ENCODE measurements around the gene PLAGL2.
"Not testable (repeated sequence)": the region's sequence is repeated elsewhere in the genome, so short reads cannot be mapped to it uniquely, and the experiment has no call there.

The PLAGL2 gene

GRCh38 chr20:32207626-32208498, at the start of gene PLAGL2, which contains the start of gene POFUT1:
Gene PLAGL2, minus strand, starts transcription at chr20:32207743. Its CDS starts 5,565 bp downstream, at chr20:32202178.
Gene POFUT1, plus strand, starts transcription at chr20:32207880. Its CDS starts 62 bp downstream, at chr20:32207942.
- peak; percentile 81 to 92 (median 85) for DNase-seq (ENCODE audit: low read depth in 3 of 3)

- DNase-seq (ENCODE audit: low read depth in 3 of 3): peak; percentile 71 to 84 (median 78)
These were observed 44.6 kb upstream of the PLAGL2 start for GRCh38 chr20:32252189-32252588.

GRCh38 chr20:32251470-32251869, 43.9 kb upstream of the PLAGL2 start:
- DNase-seq (ENCODE audit: low read depth in 3 of 3): no peak

GRCh38 chr20:32249030-32249738, 41.6 kb upstream of the PLAGL2 start:
- DNase-seq (ENCODE audit: low read depth in 3 of 3): no peak

- no peak for DNase-seq (ENCODE audit: low read depth in 3 of 3)
These were observed 40.5 kb upstream of the PLAGL2 start for GRCh38 chr20:32248043-32248442.

- not testable (repeated sequence) for DNase-seq (ENCODE audit: low read depth in 3 of 3)
These were observed 38.7 kb upstream of the PLAGL2 start for GRCh38 chr20:32246208-32246607.

GRCh38 chr20:32244959-32245358, 37.4 kb upstream of the PLAGL2 start:
- no peak for DNase-seq (ENCODE audit: low read depth in 3 of 3)

GRCh38 chr20:32244150-32244823, 36.7 kb upstream of the PLAGL2 start:
- no peak for DNase-seq (ENCODE audit: low read depth in 3 of 3)

- DNase-seq (ENCODE audit: low read depth in 3 of 3): no peak
These were observed 34.3 kb upstream of the PLAGL2 start for GRCh38 chr20:32241807-32242206.

GRCh38 chr20:32240205-32240604, 32.7 kb upstream of the PLAGL2 start:
- no peak for DNase-seq (ENCODE audit: low read depth in 3 of 3)

GRCh38 chr20:32238483-32239425, 31.2 kb upstream of the PLAGL2 start:
- DNase-seq (ENCODE audit: low read depth in 3 of 3): no peak

GRCh38 chr20:32237419-32237818, 29.9 kb upstream of the PLAGL2 start:
- DNase-seq (ENCODE audit: low read depth in 3 of 3): no peak

GRCh38 chr20:32236819-32237218, 29.3 kb upstream of the PLAGL2 start:
- no peak for DNase-seq (ENCODE audit: low read depth in 3 of 3)

GRCh38 chr20:32236048-32236533, 28.5 kb upstream of the PLAGL2 start:
- DNase-seq (ENCODE audit: low read depth in 3 of 3): no peak

GRCh38 chr20:32235331-32236047, 27.9 kb upstream of the PLAGL2 start:
- DNase-seq (ENCODE audit: low read depth in 3 of 3): no peak

GRCh38 chr20:32234135-32234808, 26.7 kb upstream of the PLAGL2 start:
- DNase-seq (ENCODE audit: low read depth in 3 of 3): no peak

- no peak for DNase-seq (ENCODE audit: low read depth in 3 of 3)
These were observed 25.7 kb upstream of the PLAGL2 start for GRCh38 chr20:32233286-32233685.

GRCh38 chr20:32232326-32232886, 24.9 kb upstream of the PLAGL2 start:
- DNase-seq (ENCODE audit: low read depth in 3 of 3): no peak

- DNase-seq (ENCODE audit: low read depth in 3 of 3): peak in 1 of 3 donors; percentile 31
These were observed 24.3 kb upstream of the PLAGL2 start for GRCh38 chr20:32231847-32232246.
